GM18520 (cell line): ENCODE data around the gene CAMTA2.

Experiments used
- ATAC-seq: cut with Tn5 transposase; IDR thresholded peaks from one replicate; pipeline ENCODE4 v1.9.1; 2021; ENCODE audit not compliant: unreplicated experiment

CAMTA2 gene

GRCh38 chr17:4947411-4948165 is 39.9 kb downstream of the CAMTA2 start:
- ATAC-seq, result no peak

GRCh38 chr17:4947010-4947410 is 40.5 kb downstream of the CAMTA2 start:
- no peak for ATAC-seq

- no peak for ATAC-seq
Observed at GRCh38 chr17:4946312-4946976, 41.0 kb downstream of the CAMTA2 start.

GRCh38 chr17:4945944-4946280 is 41.6 kb downstream of the CAMTA2 start:
- ATAC-seq, result no peak

GRCh38 chr17:4945176-4945943 is 42.1 kb downstream of the CAMTA2 start:
- no peak for ATAC-seq

- no peak for ATAC-seq
Observed at GRCh38 chr17:4944554-4945175, 42.8 kb downstream of the CAMTA2 start.

GRCh38 chr17:4944163-4944553 is 43.3 kb downstream of the CAMTA2 start:
- ATAC-seq, result no peak

GRCh38 chr17:4942760-4943508 is 44.5 kb downstream of the CAMTA2 start:
- ATAC-seq, result no peak

GRCh38 chr17:4941319-4941610 is 46.2 kb downstream of the CAMTA2 start:
- ATAC-seq, result no peak

GRCh38 chr17:4940555-4941318 is 46.7 kb downstream of the CAMTA2 start:
- no peak for ATAC-seq

GRCh38 chr17:4939796-4940554 is 47.5 kb downstream of the CAMTA2 start, which contains the start of the genes RNF167 and SLC25A11:
RNF167 (plus strand) TSS chr17:4940268; CDS start chr17:4940910, 642 bp downstream.
SLC25A11 (minus strand) TSS chr17:4940046; CDS start chr17:4939910, 136 bp downstream.
- ATAC-seq, result peak; percentile 76

- ATAC-seq, result peak; percentile 6
Observed at GRCh38 chr17:4939546-4939795, 48.0 kb downstream of the CAMTA2 start.

GRCh38 chr17:4938688-4939545 is 48.6 kb downstream of the CAMTA2 start:
- no peak for ATAC-seq

- ATAC-seq, result no peak
Observed at GRCh38 chr17:4938069-4938491, 49.4 kb downstream of the CAMTA2 start.

- no peak for ATAC-seq
Observed at GRCh38 chr17:4937553-4937952, 49.9 kb downstream of the CAMTA2 start.

- ATAC-seq, result no peak
Observed at GRCh38 chr17:4936436-4936835, 51.0 kb downstream of the CAMTA2 start.

- ATAC-seq, result no peak
Observed at GRCh38 chr17:4935650-4936049, 51.8 kb downstream of the CAMTA2 start.

GRCh38 chr17:4934173-4934979 is 53.1 kb downstream of the CAMTA2 start:
- ATAC-seq, result no peak
